AG04450 (cell line): ENCODE data around the gene COL27A1. TPM values are rescaled to one million over a fixed set of nuclear protein-coding genes. Genes with fewer than 3 reads are reported as not detected.

Experiments used
- CTCF ChIA-PET: fragments of 300-600, 350-600 bp; formaldehyde crosslinking; extraction: SDS; loops from one replicate; lab custom pipeline; 2022; ENCODE audit warnings: antibody characterized with exemption, inconsistent platforms; lab: Charles Lee
- POLR2A ChIA-PET: fragments of 350-600 bp; formaldehyde crosslinking; extraction: SDS; loops from one replicate; lab custom pipeline; 2021; ENCODE audit warnings: antibody characterized with exemption, inconsistent platforms; lab: Yijun Ruan, JAX
- DNase-seq: peaks from one replicate; pipeline ENCODE4 v3.0.0-alpha.2; 2011; ENCODE audit warnings: low read depth, low spot score
- H3K27ac ChIP-seq: one replicate; pipeline ENCODE4 v1.5.1; 2012; ENCODE audit warnings: low read depth, low read length, control low read depth
- H3K27me3 ChIP-seq: one replicate; pipeline ENCODE4 v1.6.0; 2012; ENCODE audit warnings: low read length; ENCODE audit not compliant: control insufficient read depth, insufficient read depth
- H3K4me3 ChIP-seq: 2 replicates; pipeline ENCODE4 v1.5.1; 2011; ENCODE audit warnings: mild to moderate bottlenecking, low read depth, low read length, control low read depth
- H3K9me3 ChIP-seq: 2 replicates; pipeline ENCODE4 v1.5.1; 2012; ENCODE audit warnings: low read length; ENCODE audit not compliant: control insufficient read depth, insufficient read depth
- CTCF ChIP-seq: IDR thresholded peaks from 2 replicates; pipeline ENCODE4 v1.5.1; 2011; ENCODE audit warnings: low read depth, low read length, control low read depth, inconsistent platforms
- polyA plus RNA-seq: library from polyadenylated mRNA; depleted of rRNA; stranded (reverse); fragments of >200 nt; gene quantifications from 2 replicates; pipeline ENCODE4 v1.2.3, GENCODE V29; 2011

COL27A1 gene
- polyA plus RNA-seq, 1 experiment = 8.5 TPM

- DNase-seq = no peak
- TF ChIP-seq CTCF = no peak
- Histone ChIP-seq H3K9me3 (no peaks in the 10 kb centered on the region), H3K27ac (peak overlapping the region; percentile 11), H3K4me3 (no peak overlapping the region), H3K27me3 (no peaks in the 10 kb centered on the region)
- ChIA-PET CTCF (interaction anchor here (1.3 to 1.4 kb wide), 3 partner anchors 17 to 200 kb away, joined by 3 to 6 read pairs (median 4); no protein-coding TSS in a partner anchor), POLR2A (no interaction called here)
These were observed 153.1 kb downstream of the COL27A1 start for GRCh38 chr9:114308361-114308950.

DNA sequence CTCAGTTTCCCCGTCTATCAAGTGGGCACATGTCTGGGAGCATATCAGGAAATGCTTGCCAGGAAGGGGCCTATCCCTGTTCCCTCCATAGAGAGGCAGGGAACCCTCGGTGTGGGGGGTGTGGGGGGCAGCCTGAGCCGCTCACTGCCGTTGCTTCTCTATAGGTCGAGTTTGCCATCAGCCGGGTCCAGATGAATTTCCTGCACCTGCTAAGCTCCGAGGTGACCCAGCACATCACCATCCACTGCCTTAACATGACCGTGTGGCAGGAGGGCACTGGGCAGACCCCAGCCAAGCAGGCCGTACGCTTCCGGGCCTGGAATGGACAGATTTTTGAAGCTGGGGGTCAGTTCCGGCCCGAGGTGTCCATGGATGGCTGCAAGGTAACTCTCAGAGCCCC is 153.8 kb downstream of the COL27A1 start:
- no peak for TF ChIP-seq CTCF
- Histone ChIP-seq H3K27me3 (no peaks in the 10 kb centered on the region), H3K27ac (no peak overlapping the region), H3K4me3 (no peak overlapping the region), H3K9me3 (no peaks in the 10 kb centered on the region; the same call in 1 of the 2 replicates)
- CTCF ChIA-PET = interaction anchor here (1.3 to 1.4 kb wide), 3 partner anchors 18 to 201 kb away, joined by 3 to 6 read pairs (median 4); no protein-coding TSS in a partner anchor
- no peak for DNase-seq
- POLR2A ChIA-PET = no interaction called here

DNA sequence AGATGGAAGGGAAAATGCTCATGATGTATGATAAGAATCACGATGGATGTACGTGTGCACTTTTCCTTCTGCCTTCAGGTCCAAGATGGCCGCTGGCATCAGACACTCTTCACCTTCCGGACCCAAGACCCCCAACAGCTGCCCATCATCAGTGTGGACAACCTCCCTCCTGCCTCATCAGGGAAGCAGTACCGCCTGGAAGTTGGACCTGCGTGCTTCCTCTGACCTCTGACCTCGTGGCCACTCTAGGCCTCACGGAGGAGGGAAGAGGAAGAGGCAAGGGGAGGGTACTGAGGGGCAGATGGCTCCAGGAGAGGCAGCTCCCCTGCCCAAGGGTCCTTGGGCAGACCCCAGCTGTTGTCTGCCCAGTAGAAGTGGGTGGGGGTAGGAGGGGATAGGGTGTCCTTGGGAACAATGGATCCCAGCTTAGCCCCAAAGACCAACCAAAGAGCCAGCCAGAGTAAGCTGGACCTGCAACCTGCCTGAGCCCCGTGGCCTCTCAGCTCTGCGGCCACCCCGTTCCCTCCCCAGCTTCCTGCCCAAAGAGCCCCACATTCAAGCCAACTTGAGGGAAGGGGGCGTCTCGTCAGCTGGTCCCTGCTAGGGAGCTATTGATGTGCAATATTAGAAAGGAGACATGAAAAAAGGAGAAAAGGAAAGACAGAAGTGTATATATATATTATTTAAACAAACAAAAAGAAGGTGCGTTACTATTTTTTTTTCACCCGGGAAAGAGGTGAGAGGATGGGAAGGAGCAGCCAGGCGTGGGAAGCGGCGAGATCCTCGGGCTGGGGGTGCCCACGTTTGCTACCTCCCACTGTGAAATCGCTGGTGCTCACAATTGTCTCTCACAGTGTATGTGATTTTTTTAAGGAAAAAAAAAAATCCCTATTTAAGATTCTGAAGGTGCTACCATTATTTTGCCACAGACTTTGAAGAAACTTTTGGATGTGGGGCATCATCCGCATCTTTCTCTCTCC is 155.4 kb downstream of the COL27A1 start:
- no peak overlapping the region for H3K4me3 ChIP-seq
- no peak for DNase-seq
- H3K27ac ChIP-seq = no peak overlapping the region
- no peaks in the 10 kb centered on the region for H3K27me3 ChIP-seq
- ChIA-PET POLR2A (no interaction called here), CTCF (interaction anchor here (0.9 to 1.0 kb wide), 2 partner anchors 20 to 203 kb away, joined by 3 read pairs; no protein-coding TSS in a partner anchor)
- H3K9me3 ChIP-seq = peaks cover 7% of the 10 kb centered on the region
- no peak for TF ChIP-seq CTCF

DNA sequence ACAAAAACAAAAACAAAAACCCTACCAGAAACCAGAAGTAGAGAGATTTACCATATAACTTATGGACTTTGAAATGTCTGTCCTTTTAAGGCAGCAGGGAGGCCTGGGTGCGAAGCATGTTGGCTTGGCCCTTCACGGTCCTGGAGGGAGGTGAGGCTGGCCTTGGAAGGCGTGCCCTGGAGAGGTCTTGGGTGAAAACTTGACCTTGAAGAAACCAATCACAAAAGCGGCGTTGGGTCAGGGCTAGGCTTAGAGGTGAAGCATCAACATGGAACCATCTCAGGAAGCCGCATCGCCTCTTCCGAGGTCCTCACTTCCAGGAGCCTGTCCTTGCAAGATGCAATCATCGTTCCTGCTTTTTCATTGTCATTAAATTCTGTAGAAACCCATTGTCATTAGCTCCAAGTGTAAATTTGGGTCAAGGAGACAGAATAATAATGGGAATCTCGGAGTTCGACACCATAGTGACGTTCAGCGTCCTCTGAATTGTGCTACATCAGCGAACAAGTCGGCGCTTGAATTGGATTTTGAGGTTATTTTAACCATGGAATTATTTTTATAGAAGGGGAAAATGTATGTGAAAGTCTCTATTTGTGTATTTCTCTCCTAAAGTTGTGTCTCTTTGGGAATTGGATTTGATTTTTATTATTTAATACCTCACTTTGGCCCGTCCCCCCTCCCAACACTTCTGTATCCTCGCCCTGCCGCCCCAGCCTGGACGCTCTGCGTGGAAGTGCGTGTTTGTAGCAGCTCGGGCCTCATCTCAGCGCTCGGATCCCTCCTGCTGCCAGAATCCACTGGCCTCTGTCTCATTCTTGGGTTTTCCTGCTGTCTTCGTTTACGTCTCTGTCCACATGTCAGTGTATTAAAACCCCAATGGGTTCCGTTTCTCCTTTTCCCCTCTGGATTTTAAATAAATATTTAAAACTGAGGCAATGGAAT is 156.5 kb downstream of the COL27A1 start:
- DNase-seq = no peak
- ChIA-PET POLR2A (no interaction called here), CTCF (interaction anchor here (0.5 kb wide), 1 partner anchor 27 kb away, joined by 3 read pairs; no protein-coding TSS in a partner anchor)
- TF ChIP-seq CTCF = no peak
- Histone ChIP-seq H3K27ac (no peak overlapping the region), H3K4me3 (no peak overlapping the region), H3K9me3 (peaks cover 7% of the 10 kb centered on the region), H3K27me3 (no peaks in the 10 kb centered on the region)
